IgD-negative memory B cell (primary cell): ENCODE data around the gene EVX2. TPM values are rescaled to one million over a fixed set of nuclear protein-coding genes. Genes with fewer than 3 reads are reported as not detected.
A peak's percentile ranks its signal among the peaks of the same experiment; 100 is the strongest.

Source experiments
- H3K27ac Mint-ChIP-seq, 3 donors: one replicate each; pipeline ENCODE4 v1.8.0; 2020 to 2022; ENCODE audit warnings: mild to moderate bottlenecking in 3 of 3, mixed read lengths in 3 of 3, moderate library complexity in 1 of 3
- H3K27me3 Mint-ChIP-seq: one replicate; pipeline ENCODE4 v1.8.0; 2021; ENCODE audit warnings: mixed read lengths
- H3K36me3 Mint-ChIP-seq: one replicate; pipeline ENCODE4 v1.8.0; 2020; ENCODE audit warnings: mild to moderate bottlenecking, mixed read lengths
- H3K4me1 Mint-ChIP-seq, 3 donors: one replicate each; pipeline ENCODE4 v1.8.0; 2020 to 2022; ENCODE audit warnings: mixed read lengths in 3 of 3, mild to moderate bottlenecking in 1 of 3
- H3K4me3 Mint-ChIP-seq, 4 donors: one replicate each; pipeline ENCODE4 v1.8.0; 2020 to 2022; ENCODE audit warnings: mild to moderate bottlenecking in 4 of 4, mixed read lengths in 4 of 4, moderate library complexity in 3 of 4
- H3K9me3 Mint-ChIP-seq, 3 donors: one replicate each; pipeline ENCODE4 v1.8.0; 2020 to 2021; ENCODE audit warnings: mixed read lengths in 3 of 3, mild to moderate bottlenecking in 1 of 3
- polyA plus RNA-seq: library from polyadenylated mRNA; unstranded; fragments of 300-500 nt; fragmentation: Illumina TruSeq; gene quantifications from one replicate; pipeline ENCODE4 v1.2.3, GENCODE V29; 2021

EVX2 gene
- polyA plus RNA-seq, 1 donor from 2014 or later: not detected

- Mint-ChIP-seq H3K36me3 (no peaks in the 10 kb centered on the region), H3K4me3 (peak overlapping the region in 2 of 4 donors; percentile 62 to 68), H3K27me3 (peaks cover 61% of the 10 kb centered on the region), H3K4me1 (peaks cover 0 to 6% (median 6%) of the 10 kb centered on the region in 3 donors), H3K9me3 (peaks cover 0 to 6% (median 0%) of the 10 kb centered on the region in 3 donors), H3K27ac (peak overlapping the region; percentile 36 to 77 (median 63))
These were observed 41.4 kb upstream of the EVX2 start for GRCh38 chr2:176124947-176125771.

- H3K36me3 Mint-ChIP-seq: no peaks in the 10 kb centered on the region
- H3K27ac Mint-ChIP-seq: peak overlapping the region; percentile 77 to 94 (median 84)
- H3K4me3 Mint-ChIP-seq: peak overlapping the region in 3 of 4 donors; percentile 31 to 68 (median 37)
- peaks cover 66% of the 10 kb centered on the region for H3K27me3 Mint-ChIP-seq
- peaks cover 0 to 6% (median 0%) of the 10 kb centered on the region in 3 donors for H3K9me3 Mint-ChIP-seq
- H3K4me1 Mint-ChIP-seq: peaks cover 0 to 6% (median 6%) of the 10 kb centered on the region in 3 donors
These were observed 40.6 kb upstream of the EVX2 start for GRCh38 chr2:176124110-176124946.

- peaks cover 64% of the 10 kb centered on the region for H3K27me3 Mint-ChIP-seq
- H3K36me3 Mint-ChIP-seq: no peaks in the 10 kb centered on the region
- peaks cover 2 to 9% (median 6%) of the 10 kb centered on the region in 3 donors for H3K4me1 Mint-ChIP-seq
- H3K9me3 Mint-ChIP-seq: peaks cover 0 to 6% (median 2%) of the 10 kb centered on the region in 3 donors
- H3K4me3 Mint-ChIP-seq: peak overlapping the region in 3 of 4 donors; percentile 31 to 84 (median 68)
- peak overlapping the region; percentile 77 to 94 (median 84) for H3K27ac Mint-ChIP-seq
These were observed 39.8 kb upstream of the EVX2 start for GRCh38 chr2:176123411-176124109.

GRCh38 chr2:176122683-176123410 is 39.1 kb upstream of the EVX2 start, which contains the start of gene HOXD9:
Gene HOXD9 (plus strand): TSS chr2:176122719. CDS start chr2:176122769, 50 bp downstream.
- Mint-ChIP-seq H3K36me3 (peaks cover 1% of the 10 kb centered on the region), H3K27me3 (peaks cover 66% of the 10 kb centered on the region), H3K27ac (peak within 1 kb of the TSS; percentile 77 to 94 (median 84)), H3K9me3 (peaks cover 0 to 6% (median 2%) of the 10 kb centered on the region in 3 donors), H3K4me3 (peak within 1 kb of the TSS in 2 of 4 donors; percentile 68 to 84), H3K4me1 (peaks cover 2 to 6% (median 3%) of the 10 kb centered on the region in 3 donors)

GRCh38 chr2:176122052-176122682 is 38.4 kb upstream of the EVX2 start:
- Mint-ChIP-seq H3K9me3 (peaks cover 0 to 6% (median 2%) of the 10 kb centered on the region in 3 donors), H3K36me3 (peaks cover 3% of the 10 kb centered on the region), H3K4me3 (no peak overlapping the region), H3K27ac (peak overlapping the region; percentile 56 to 82 (median 67)), H3K4me1 (peaks cover 2 to 4% (median 3%) of the 10 kb centered on the region in 3 donors), H3K27me3 (peaks cover 64% of the 10 kb centered on the region)

- peaks cover 2 to 8% (median 4%) of the 10 kb centered on the region in 3 donors for H3K9me3 Mint-ChIP-seq
- H3K4me1 Mint-ChIP-seq: peaks cover 0 to 3% (median 2%) of the 10 kb centered on the region in 3 donors
- peaks cover 3% of the 10 kb centered on the region for H3K36me3 Mint-ChIP-seq
- peak overlapping the region; percentile 31 to 54 (median 52) for H3K27ac Mint-ChIP-seq
- peak overlapping the region in 3 of 4 donors; percentile 21 to 68 (median 32) for H3K4me3 Mint-ChIP-seq
- H3K27me3 Mint-ChIP-seq: peaks cover 64% of the 10 kb centered on the region
These were observed 37.7 kb upstream of the EVX2 start for GRCh38 chr2:176121190-176122051.

GRCh38 chr2:176120364-176121189 is 36.8 kb upstream of the EVX2 start:
- H3K4me1 Mint-ChIP-seq: peaks cover 0 to 3% (median 2%) of the 10 kb centered on the region in 3 donors
- peaks cover 64% of the 10 kb centered on the region for H3K27me3 Mint-ChIP-seq
- H3K36me3 Mint-ChIP-seq: peaks cover 3% of the 10 kb centered on the region
- H3K4me3 Mint-ChIP-seq: peak overlapping the region in 2 of 4 donors; percentile 21 to 68
- H3K9me3 Mint-ChIP-seq: peaks cover 2 to 8% (median 4%) of the 10 kb centered on the region in 3 donors
- H3K27ac Mint-ChIP-seq: peak overlapping the region; percentile 52 to 65 (median 54)

- peak overlapping the region in 1 of 3 donors; percentile 93 for H3K27ac Mint-ChIP-seq
- H3K27me3 Mint-ChIP-seq: peaks cover 63% of the 10 kb centered on the region
- H3K4me1 Mint-ChIP-seq: peaks cover 0 to 3% (median 2%) of the 10 kb centered on the region in 3 donors
- H3K36me3 Mint-ChIP-seq: peaks cover 3% of the 10 kb centered on the region
- peaks cover 2 to 7% (median 4%) of the 10 kb centered on the region in 3 donors for H3K9me3 Mint-ChIP-seq
- H3K4me3 Mint-ChIP-seq: peak overlapping the region in 2 of 4 donors; percentile 42 to 70
These were observed 35.0 kb upstream of the EVX2 start for GRCh38 chr2:176118601-176119339.

GRCh38 chr2:176117823-176118371 is 34.1 kb upstream of the EVX2 start:
- Mint-ChIP-seq H3K4me1 (peaks cover 0 to 3% (median 2%) of the 10 kb centered on the region in 3 donors), H3K9me3 (peaks cover 2 to 6% (median 4%) of the 10 kb centered on the region in 3 donors), H3K4me3 (peak overlapping the region in 3 of 4 donors; percentile 27 to 42 (median 39)), H3K36me3 (peaks cover 3% of the 10 kb centered on the region), H3K27ac (peak overlapping the region in 2 of 3 donors; percentile 56 to 93), H3K27me3 (peaks cover 62% of the 10 kb centered on the region)

- Mint-ChIP-seq H3K9me3 (peaks cover 2 to 6% (median 4%) of the 10 kb centered on the region in 3 donors), H3K4me3 (peak overlapping the region in 2 of 4 donors; percentile 39 to 69), H3K27me3 (peaks cover 67% of the 10 kb centered on the region), H3K36me3 (peaks cover 3% of the 10 kb centered on the region), H3K4me1 (peaks cover 0 to 3% (median 2%) of the 10 kb centered on the region in 3 donors), H3K27ac (peak overlapping the region in 2 of 3 donors; percentile 56 to 93)
These were observed 33.5 kb upstream of the EVX2 start for GRCh38 chr2:176117162-176117822.
